MV-4-11 (cell line): ENCODE data around the gene ARFGAP3.

Source experiments
- DNase-seq: peaks from one replicate; lab custom pipeline; 2025; lab: John Stamatoyannopoulos, UW

The ARFGAP3 gene

GRCh38 chr22:42819412-42820044 lies 37.5 kb downstream of the ARFGAP3 start:
- no peak for DNase-seq

DNA sequence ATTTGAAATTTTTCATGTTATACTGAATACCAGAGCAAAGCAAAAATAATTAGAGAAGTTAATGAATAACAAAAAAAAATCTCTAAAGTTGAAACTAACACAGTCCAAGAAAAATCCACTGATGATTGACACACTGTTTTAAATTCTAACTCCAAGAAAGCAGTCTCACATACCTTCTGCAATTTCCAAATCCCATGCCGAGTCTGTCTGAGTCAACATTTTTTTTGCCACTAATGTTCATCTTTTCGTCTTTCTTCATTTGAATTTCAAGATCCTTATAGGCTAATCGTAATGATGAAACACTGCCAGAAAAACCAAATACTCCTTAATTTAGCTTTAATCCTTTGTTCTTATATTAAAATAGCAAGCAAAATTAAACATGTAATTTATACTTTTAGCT lies 39.5 kb downstream of the ARFGAP3 start:
- DNase-seq, result no peak

GRCh38 chr22:42816336-42816735 lies 40.7 kb downstream of the ARFGAP3 start:
- no peak for DNase-seq

DNA sequence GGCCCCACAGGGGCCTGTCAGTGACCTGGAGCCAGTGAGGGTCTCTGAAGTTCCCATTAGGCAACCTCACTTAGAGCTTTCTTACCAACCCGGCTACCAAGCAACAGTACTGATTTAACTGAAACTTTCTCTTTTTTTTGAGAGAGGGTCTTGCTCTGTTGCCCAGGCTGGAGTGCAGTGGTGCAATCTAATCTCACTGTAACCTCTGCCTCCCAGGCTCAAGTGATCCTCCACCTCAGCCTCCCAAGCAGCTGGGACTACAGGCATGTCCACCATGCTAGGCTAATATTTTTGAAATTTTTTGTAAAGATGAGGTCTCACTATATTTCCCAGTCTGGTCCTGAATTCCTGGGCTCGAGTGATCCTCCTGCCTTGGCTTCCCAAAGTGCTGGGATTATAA lies 42.5 kb downstream of the ARFGAP3 start:
- DNase-seq, result no peak

- peak; percentile 27 for DNase-seq
These were observed 42.9 kb downstream of the ARFGAP3 start for GRCh38 chr22:42814215-42814614.

GRCh38 chr22:42813501-42813900 lies 43.6 kb downstream of the ARFGAP3 start:
- no peak for DNase-seq

DNA sequence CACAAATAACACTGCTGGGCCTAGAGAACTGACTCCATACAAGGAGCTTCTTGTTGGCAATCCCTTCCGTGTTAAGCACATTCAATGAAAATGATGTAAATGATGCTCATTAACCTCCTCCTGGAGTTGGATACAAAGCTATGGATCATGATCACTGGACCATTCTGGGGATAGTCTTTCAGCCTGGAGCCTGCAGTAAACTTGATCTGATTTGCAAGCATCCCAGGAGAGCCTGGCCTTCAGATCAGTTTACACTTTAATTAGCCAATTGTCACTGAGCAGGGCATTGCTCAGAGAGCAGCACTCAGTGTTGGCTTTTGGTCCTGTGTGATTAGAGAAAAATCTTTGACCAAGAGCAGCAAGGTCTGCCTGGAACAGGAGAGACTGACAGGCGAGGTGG lies 45.6 kb downstream of the ARFGAP3 start:
- DNase-seq, result no peak

DNA sequence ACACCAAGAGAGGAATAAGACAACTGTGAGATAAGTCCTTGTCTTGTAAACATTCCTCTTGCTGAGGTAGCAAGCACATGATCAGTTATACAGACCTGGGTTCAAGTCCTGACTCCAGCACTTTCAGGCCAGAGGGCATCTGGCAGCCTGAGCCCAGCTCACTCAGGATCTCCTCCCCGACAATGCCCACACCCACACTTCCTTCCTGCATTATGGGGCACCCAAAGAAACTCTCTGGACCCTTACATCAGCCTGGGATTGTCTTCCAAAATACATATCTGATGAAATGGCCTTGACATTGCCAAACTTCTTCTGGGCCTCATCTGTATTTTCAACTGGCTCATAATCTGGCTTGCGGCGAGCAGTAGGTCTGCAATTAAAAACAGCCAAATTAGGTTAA lies 48.6 kb downstream of the ARFGAP3 start:
- no peak for DNase-seq

DNA sequence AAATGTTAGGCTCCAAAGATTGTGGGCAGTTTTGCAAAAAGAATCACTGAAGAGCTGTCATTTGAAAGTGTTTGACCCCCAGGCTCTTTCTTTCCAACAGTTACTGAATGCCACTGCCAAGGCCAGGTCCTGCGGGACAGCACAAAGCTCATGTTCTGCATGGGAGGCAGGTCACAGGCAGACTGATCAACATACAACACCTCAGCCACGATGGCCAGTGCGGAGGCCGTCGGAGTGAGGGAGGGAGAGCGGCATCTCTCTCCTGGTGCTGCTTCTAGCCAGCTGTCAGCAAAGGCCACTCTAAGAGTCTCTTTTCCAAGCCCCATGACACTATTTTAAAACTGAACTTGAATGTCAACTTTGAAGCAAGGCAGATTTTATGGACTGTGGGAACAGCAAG lies 49.9 kb downstream of the ARFGAP3 start:
- DNase-seq, result no peak

DNA sequence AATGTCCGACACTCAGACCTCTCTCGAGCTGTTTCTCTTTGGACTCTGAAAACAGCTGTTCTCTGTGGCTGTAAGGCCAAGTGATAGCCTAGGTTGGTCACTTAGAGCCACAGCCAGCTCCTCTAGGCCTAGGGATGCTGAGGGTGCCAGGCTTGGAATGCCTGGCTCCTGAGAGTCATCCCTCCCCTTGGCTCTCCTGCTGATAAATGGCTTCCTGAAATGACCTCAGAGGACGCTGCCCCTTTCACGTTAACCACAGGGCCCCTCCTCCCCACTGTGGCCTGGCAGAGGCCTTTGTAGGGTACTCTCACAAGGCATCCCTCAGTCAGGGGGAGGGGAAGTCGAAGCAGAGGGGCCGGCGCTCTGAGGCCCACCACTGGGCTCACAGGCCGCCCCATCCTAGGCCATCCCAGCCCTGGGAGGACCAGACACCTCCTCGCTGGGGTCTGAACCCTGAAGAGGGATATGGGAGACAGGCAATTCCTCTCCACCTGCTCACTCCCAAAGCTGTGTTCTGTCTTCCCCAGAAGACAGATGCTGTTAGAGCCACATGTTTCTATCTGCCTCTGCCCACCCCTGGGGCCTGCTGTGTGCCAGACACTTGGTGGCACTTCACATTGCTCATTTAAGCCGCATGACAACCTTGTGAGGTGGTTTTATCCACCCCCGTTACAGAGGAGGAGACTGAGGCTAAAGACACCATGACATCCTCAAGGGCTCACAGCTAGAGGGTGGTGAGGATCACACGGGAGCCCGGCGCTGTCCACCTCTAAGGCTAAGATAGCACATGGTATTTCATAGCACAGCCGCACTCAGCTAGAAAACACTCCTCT lies 50.9 kb downstream of the ARFGAP3 start:
- no peak for DNase-seq

- DNase-seq, result no peak
These were observed 51.8 kb downstream of the ARFGAP3 start for GRCh38 chr22:42805016-42805997.

GRCh38 chr22:42803389-42803788 lies 53.7 kb downstream of the ARFGAP3 start:
- no peak for DNase-seq

DNA sequence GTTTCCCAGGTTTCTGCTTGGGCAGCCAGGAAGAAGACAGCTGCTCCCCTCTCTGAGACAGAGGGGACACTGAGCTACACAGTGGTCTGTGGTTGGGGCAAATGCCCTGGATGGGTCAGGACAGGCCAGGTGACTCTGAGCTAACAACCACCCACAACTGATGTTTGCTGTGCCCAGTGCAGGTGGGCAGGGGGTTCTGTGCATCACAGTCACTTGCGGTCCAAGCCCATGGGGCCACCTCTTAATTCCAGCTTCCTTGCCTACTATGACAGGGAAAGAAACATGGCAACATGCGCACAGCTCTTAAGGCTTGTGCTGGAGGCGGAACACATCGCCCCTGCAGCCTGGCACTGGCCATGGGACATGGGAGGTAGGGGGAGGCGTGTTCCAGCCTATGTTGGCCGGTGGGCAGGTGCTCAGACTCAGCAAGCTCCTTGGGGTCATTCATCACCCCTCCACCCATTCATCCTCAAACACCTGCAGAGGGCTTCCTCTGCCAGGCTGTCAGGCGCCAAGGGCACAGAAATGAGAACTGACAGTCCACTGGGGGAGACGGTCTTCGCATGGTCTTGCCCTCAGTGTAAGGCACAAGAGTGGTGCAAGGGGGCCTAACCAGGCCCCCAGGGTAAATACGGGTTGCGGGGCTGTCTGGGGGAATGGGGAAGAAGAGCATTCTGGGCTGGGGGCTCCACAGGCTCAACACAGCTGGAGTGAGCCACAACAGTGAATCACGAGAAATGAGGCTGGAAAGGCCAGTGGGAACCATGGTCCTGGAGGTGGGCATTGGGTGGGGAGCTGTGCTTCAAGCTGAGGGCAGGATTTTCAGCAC lies 55.6 kb downstream of the ARFGAP3 start:
- no peak for DNase-seq

- DNase-seq, result no peak
These were observed 56.4 kb downstream of the ARFGAP3 start for GRCh38 chr22:42800451-42801251.

- no peak for DNase-seq
These were observed 57.3 kb downstream of the ARFGAP3 start for GRCh38 chr22:42799461-42800405.

DNA sequence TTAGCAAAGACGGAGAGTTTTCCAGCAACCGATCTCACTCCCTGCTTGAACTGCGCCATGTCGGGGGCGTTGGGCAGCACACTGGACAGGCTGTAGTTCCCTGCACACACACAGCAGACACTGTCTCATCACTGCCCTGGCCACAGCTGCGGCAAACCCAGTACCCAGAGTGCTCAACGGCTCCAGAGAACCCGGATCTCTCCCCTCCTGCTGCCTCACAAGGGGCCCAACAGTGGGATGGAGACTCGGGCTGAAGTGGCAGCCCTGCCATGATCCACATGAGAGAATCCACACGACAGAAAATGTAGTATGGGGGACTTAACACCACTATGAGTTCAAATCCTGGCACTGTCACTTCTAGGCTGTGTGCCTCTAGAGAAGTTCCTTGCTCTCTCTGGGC lies 58.0 kb downstream of the ARFGAP3 start:
- DNase-seq, result no peak

DNA sequence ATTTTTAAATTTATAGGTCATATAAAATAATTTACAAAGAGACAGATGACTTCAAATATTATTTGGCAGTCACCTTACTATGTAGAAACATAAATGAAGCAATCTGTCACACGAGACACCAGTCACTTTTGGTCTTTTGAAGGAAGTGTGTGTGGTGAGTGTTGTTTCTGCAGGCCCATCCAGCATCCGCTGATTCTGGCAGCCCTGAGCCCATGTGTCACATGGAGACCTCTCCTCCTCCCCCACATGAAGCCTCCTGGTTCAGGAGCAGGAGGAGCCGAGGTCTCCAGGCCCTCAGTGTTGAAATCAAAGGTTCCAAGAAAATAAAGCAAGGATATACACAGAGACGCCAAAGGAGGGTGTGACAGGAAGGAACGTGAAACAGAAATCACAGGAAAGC lies 60.1 kb downstream of the ARFGAP3 start:
- DNase-seq, result peak; percentile 57

GRCh38 chr22:42796081-42796480 lies 61.0 kb downstream of the ARFGAP3 start:
- peak; percentile 30 for DNase-seq
